ENCODE measurements around the gene PPP2R2B.
"Not testable (repeated sequence)": the region's sequence is repeated elsewhere in the genome, so short reads cannot be mapped to it uniquely, and the experiment has no call there.

Gene PPP2R2B

DNA sequence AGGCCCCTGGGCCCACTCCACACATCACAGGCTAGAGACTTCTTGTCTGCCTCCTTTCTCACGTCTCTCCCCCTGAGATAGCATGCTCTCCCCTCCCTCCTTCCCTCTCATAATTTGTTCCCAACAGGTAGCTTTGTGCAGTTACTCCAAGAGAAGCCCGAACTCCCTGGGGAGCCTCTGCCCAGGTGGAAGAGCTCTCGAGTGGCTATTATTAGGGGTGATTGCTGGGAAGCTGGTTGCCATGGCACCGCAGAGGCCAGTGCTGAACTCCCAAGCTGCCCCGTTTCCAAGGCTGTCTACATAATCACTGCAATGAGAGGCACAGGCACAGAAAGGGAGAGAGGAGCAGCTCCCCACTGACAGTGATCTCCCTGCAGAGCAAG, 257.9 kb downstream of the PPP2R2B start:
- TF ChIP-seq, protein P1, sequence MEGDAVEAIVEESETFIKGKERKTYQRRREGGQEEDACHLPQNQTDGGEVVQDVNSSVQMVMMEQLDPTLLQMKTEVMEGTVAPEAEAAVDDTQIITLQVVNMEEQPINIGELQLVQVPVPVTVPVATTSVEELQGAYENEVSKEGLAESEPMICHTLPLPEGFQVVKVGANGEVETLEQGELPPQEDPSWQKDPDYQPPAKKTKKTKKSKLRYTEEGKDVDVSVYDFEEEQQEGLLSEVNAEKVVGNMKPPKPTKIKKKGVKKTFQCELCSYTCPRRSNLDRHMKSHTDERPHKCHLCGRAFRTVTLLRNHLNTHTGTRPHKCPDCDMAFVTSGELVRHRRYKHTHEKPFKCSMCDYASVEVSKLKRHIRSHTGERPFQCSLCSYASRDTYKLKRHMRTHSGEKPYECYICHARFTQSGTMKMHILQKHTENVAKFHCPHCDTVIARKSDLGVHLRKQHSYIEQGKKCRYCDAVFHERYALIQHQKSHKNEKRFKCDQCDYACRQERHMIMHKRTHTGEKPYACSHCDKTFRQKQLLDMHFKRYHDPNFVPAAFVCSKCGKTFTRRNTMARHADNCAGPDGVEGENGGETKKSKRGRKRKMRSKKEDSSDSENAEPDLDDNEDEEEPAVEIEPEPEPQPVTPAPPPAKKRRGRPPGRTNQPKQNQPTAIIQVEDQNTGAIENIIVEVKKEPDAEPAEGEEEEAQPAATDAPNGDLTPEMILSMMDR (IDR thresholded peaks at IDR 0.05; ENCODE audit: low read depth, low read length): no peak
- H3K4me3 ChIP-seq (ENCODE audit: low read depth, low read length): no peak overlapping the region

DNA sequence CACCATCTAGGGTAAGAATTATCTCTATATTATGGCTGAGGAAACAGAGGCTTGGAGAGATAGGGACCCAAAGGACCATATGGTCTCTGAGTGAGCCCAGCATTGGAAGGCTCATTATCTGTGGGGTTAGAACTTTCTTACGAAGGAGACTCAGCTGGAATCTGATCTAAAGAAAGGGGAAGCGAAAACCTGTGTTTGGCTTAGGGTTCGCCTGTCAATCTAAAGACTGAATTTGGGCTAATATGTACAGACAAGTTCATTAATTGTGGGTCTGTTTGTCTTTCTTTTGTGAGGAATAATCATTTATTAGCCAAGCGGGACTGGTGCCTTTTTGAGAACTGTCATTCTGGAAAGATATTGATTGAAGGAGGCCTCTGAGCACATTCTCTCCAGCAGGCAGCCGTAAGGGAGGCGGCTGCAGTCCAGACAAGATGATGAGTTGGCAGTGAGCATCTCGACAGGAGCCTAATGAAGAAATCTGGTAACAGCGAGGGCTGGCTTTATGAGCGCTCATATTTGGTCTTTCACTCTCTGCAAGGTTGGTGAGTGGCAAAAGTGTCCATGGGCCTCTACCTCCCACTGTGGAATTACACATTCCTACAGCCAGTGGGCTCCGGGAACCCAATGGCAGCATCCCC, 258.4 kb downstream of the PPP2R2B start:
- H3K4me3 ChIP-seq (ENCODE audit: low read depth, low read length): no peak overlapping the region
- TF ChIP-seq, protein P1 (IDR thresholded peaks at IDR 0.05; ENCODE audit: low read depth, low read length): no peak

DNA sequence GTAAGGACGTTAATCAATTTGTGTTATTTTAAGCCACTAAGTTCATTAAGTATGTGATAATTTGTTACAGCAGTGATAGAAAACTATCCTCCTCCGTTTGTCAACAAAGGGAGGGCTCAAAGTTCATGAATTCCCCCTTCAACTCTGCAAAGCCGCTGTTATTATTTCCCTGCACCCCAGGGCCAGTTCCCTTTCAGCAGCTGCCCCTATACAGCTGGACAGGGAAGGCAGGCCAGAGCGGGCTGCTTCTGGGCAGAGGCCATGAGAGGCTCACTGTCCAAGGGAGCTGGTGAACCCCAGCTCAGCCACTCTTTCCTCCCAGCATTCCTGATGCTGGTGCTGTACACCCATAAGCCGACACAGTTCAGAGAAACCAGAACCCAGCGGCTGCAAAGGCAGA, 260.1 kb downstream of the PPP2R2B start:
- TF ChIP-seq, protein P1 (IDR thresholded peaks at IDR 0.05; ENCODE audit: low read depth, low read length): no peak
- no peak overlapping the region for H3K4me3 ChIP-seq (ENCODE audit: low read depth, low read length)

DNA sequence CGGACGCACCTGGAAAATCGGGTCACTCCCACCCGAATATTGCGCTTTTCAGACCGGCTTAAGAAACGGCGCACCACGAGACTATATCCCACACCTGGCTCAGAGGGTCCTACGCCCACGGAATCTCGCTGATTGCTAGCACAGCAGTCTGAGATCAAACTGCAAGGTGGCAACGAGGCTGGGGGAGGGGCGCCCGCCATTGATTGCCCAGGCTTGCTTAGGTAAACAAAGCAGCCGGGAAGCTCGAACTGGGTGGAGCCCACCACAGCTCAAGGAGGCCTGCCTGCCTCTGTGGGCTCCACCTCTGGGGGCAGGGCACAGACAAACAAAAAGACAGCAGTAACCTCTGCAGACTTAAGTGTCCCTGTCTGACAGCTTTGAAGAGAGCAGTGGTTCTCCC, 268.8 kb downstream of the PPP2R2B start:
- not testable (repeated sequence) for H3K4me3 ChIP-seq (ENCODE audit: low read depth, low read length)

DNA sequence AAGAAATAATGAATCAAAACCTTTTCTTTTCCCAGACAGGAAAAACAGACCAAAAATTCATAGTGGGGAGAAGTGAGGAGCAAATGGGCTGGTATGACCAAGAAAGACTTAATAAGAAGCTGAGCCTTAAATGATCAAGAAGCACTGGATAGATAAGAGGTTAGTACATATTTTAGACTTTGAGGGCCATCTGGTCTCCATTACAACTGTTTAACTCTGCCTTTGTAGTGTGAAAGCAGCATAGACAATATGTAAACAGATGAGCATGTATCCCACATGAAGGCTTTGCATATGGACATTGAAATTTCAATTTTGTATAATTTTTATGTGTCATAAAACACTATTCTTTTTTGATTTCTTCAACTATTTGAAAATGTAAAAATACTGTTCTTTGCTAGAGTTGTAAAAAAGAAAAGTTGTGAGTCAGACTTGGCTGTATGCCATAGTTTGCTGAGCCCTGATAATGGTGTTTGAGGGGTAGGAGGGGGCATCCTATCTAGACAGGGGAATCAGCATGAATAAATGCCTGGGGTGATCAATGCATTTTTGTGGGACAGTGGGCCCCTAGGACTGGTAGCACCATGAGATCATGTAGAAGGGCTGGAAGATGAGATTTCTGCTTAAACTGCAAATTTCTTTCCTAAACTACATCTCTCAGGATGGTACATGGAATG, 270.8 kb downstream of the PPP2R2B start:
- no peak overlapping the region for H3K4me3 ChIP-seq (ENCODE audit: low read depth, low read length)
- TF ChIP-seq, protein P1 (IDR thresholded peaks at IDR 0.05; ENCODE audit: low read depth, low read length): no peak

DNA sequence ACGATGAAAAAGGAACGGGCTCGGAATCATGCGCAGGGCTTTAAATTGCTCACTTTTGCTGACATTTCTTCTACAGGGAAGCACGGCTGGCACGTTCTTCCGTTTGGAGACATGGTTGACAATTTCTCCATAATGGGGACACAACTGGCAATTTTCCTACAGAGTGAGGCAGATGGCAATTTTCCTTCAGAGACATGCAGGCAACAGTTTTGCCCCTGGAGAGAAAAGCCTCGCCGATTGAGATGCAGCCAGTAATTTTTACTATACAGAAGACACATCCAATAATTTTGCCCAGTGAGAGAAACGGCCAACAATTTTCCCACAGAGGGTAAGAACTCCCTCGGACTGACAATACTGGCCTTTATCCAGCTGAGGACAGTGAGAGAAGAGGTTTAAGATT, 271.7 kb downstream of the PPP2R2B start:
- no peak overlapping the region for H3K4me3 ChIP-seq (ENCODE audit: low read depth, low read length)
- TF ChIP-seq, protein P1 (IDR thresholded peaks at IDR 0.05; ENCODE audit: low read depth, low read length): no peak

DNA sequence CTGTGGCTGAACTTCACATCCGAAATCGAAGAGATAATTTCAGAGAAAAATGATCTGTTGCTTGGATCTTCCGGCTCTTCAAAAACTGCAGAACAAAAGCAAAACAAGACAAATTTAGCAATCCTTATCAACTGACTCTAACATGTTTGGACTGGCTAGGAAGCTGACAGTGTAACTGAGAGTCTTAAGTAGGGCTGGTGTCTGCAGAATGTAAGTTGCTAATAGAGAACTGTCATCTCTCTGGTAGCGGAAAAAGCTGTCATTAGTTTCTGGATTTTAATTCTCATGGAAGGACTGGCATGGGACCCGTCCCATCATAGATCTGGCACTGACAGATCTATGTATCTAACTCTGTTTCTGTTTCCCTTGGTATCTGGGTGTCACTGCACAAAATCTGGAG, 278.2 kb downstream of the PPP2R2B start:
- H3K4me3 ChIP-seq (ENCODE audit: low read depth, low read length): no peak overlapping the region
- TF ChIP-seq, protein P1 (IDR thresholded peaks at IDR 0.05; ENCODE audit: low read depth, low read length): no peak

DNA sequence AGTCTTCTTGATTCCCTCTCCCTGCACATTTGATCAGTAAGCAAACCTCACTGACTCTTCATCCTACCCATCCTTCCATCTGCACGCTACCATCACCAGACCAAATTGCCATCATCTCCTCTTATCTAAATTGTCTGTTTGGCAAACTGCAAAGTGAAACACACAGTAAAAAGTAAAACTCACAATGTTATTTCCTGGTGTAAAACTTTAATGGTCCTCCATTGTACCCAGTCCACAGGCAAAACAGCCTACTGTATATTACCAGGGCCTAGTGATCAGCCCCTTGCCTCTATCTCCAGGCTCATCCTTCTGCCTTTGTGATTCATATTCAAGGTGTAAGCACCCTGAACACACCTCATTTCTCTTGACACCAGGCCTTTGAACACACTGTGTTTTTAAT, 279.3 kb downstream of the PPP2R2B start:
- TF ChIP-seq, protein P1 (IDR thresholded peaks at IDR 0.05; ENCODE audit: low read depth, low read length): no peak
- no peak overlapping the region for H3K4me3 ChIP-seq (ENCODE audit: low read depth, low read length)
